SK-N-SH treated with all-trans-retinoic acid at 6 μM for 48 hours (cell line): Measurements from ENCODE around the gene MEIS1.

ENCODE experiments used
- ISL1 ChIP-seq: fragments of 250-450 bp; sonication (Bioruptor Pico); IDR thresholded peaks from 2 replicates; pipeline ENCODE4 v2.1.2; 2022; ENCODE audit warnings: mild to moderate bottlenecking, moderate library complexity
- ZNF565 ChIP-seq: fragments of 450-650 bp; formaldehyde crosslinking; conservative IDR thresholded peaks from 2 replicates; pipeline ENCODE4 v1.5.0; 2020; ENCODE audit warnings: low read depth, mild to moderate bottlenecking, moderate library complexity

DNA sequence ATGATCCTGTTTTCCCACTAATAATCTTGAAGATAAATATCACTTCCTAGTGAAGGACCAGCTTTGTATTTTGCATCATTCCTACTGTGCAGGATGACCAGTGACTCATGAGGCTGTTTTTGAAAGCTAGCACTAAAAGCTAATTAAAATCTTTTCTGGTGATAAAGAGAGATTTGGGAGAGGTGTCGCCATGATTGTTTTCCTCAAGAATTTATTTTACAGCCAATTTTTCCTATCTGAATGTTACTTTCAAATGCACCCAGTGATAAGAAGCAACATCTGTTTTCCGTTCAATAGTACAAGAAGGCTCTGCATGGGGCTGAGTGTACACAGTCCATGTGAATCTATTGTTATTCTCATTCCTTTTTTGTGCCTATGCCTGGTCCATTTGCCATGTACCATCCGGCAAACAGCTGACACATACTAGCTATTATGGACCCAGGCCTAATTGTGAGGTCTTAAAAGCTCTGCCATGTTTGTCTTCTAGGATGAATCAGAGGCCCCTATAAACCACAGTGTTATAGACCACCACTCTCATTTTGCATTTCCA, 28.4 kb downstream of the MEIS1 start:
- TF ChIP-seq ISL1 (no peak), ZNF565 (CRISPR knock-in tag) (no peak)
